Measurements from ENCODE around the gene PHLDB1. TPM values are rescaled to one million over a fixed set of nuclear protein-coding genes. Genes with fewer than 3 reads are reported as not detected.

The PHLDB1 gene
- total and polyA plus RNA-seq, 2 donors (not counting 3 experiments of a cell fraction or from before 2014, with no cell fraction given): 99.7 to 183 TPM

DNA sequence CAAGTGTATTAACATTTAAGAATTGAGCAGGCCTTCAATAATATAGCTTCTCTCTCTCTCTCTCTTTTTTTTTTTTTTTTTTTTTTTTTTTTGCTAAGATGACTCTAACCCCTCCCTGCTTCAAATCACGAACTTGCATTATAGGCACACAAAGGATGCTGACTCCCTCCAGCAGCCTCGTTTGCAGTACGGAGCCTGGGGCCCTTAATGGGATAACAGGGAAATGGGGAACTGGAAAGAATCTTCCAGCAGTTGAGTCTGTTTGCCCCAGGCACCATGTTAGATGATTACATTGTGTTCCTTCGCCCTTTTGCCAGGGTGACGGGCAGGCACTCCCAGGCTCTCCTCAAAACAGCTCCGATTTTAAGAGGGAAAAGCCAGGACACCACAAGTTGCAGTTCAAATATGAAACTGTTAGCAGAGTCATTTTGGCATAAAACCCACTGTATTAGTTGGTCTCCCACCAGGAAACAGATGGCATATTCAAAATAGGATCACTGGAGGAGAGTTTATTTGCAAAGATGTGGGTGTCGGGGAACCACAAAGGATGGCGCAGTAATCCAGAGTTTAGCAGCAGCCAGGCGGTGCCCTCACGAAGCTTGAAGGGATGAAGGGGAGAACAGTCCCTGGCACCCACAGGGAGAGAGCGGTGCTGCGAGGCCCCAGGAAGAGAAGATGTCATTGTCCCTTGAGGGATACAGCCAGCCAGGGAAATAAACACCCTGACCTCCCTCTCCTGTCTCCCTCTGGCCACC is 98.6 kb downstream of the PHLDB1 start:
- dilution Hi-C loops (cut with MboI; ENCODE audit: extremely low pct_ligation_motif_present, low sequenced_read_pairs): no loop called here
- Histone ChIP-seq H2AFZ (ENCODE audit: low read depth, low read length) (no peak overlapping the region), H3K9me3 (replicated peaks; ENCODE audit: control insufficient read depth, insufficient read depth, low read length) (no peaks in the 10 kb centered on the region), H4K20me1 (replicated peaks; ENCODE audit: control insufficient read depth, extremely low read depth, insufficient read depth, low read length) (no peaks in the 10 kb centered on the region), H3K9me1 (replicated peaks; ENCODE audit: control insufficient read depth, extremely low read depth, insufficient read depth, low read length) (no peaks in the 10 kb centered on the region), H3K27ac (ENCODE audit: insufficient read depth, low read depth, low read length) (no peak overlapping the region), H3K4me3 (replicated peaks in 1 of 3; ENCODE audit: insufficient read depth in 1 of 3, low read depth in 1 of 3, low read length in 3 of 3) (no peak overlapping the region), H3K4me2 (ENCODE audit: insufficient read depth, low read length) (no peak overlapping the region), H3K36me3 (ENCODE audit: control insufficient read depth in 2 of 2, extremely low read depth in 1 of 2, insufficient read depth in 2 of 2, low read length in 2 of 2) (no peaks in the 10 kb centered on the region), H3K79me2 (ENCODE audit: control insufficient read depth, insufficient read depth, low read length) (no peaks in the 10 kb centered on the region), H3K27me3 (ENCODE audit: control insufficient read depth in 2 of 2, insufficient read depth in 2 of 2, low read length in 2 of 2) (peaks cover 3 to 5% of the 10 kb centered on the region in 2 experiments), H3K9ac (replicated peaks; ENCODE audit: extremely low read depth, insufficient read depth, low read length) (no peak overlapping the region), H3K4me1 (ENCODE audit: control insufficient read depth, extremely low read depth, insufficient read depth, low read length) (no peaks in the 10 kb centered on the region)
- ChIA-PET CTCF (interaction anchor here (1.3 kb wide), 1 partner anchor 16 kb away, joined by 4 read pairs; no protein-coding TSS in a partner anchor), POLR2A (no interaction called here)
- TF ChIP-seq GATA2 (IDR thresholded peaks at IDR 0.05; ENCODE audit: insufficient read depth, insufficient read length, low read depth, low read length) (no peak), MYC (IDR thresholded peaks at IDR 0.05; ENCODE audit: low read depth, low read length) (no peak), POLR2A (IDR thresholded peaks at IDR 0.05; ENCODE audit: low read depth, low read length) (no peak), FOS (IDR thresholded peaks at IDR 0.05; ENCODE audit: borderline replicate concordance, insufficient read depth, low read length) (no peak), EZH2 (IDR thresholded peaks at IDR 0.05; ENCODE audit: borderline replicate concordance, low read depth, low read length, severe bottlenecking) (no peak), JUN (IDR thresholded peaks at IDR 0.05; ENCODE audit: borderline replicate concordance, insufficient read depth, insufficient read length, low read depth) (no peak), POLR2AphosphoS5 (IDR thresholded peaks at IDR 0.05; ENCODE audit: insufficient read depth, low read depth, low read length) (no peak)
- TF ChIP-seq, protein P1, sequence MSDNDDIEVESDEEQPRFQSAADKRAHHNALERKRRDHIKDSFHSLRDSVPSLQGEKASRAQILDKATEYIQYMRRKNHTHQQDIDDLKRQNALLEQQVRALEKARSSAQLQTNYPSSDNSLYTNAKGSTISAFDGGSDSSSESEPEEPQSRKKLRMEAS (IDR thresholded peaks at IDR 0.05; ENCODE audit: insufficient read depth, insufficient read length): no peak
- TF ChIP-seq, protein P2, sequence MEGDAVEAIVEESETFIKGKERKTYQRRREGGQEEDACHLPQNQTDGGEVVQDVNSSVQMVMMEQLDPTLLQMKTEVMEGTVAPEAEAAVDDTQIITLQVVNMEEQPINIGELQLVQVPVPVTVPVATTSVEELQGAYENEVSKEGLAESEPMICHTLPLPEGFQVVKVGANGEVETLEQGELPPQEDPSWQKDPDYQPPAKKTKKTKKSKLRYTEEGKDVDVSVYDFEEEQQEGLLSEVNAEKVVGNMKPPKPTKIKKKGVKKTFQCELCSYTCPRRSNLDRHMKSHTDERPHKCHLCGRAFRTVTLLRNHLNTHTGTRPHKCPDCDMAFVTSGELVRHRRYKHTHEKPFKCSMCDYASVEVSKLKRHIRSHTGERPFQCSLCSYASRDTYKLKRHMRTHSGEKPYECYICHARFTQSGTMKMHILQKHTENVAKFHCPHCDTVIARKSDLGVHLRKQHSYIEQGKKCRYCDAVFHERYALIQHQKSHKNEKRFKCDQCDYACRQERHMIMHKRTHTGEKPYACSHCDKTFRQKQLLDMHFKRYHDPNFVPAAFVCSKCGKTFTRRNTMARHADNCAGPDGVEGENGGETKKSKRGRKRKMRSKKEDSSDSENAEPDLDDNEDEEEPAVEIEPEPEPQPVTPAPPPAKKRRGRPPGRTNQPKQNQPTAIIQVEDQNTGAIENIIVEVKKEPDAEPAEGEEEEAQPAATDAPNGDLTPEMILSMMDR (IDR thresholded peaks at IDR 0.05; ENCODE audit: extremely low read depth in 1 of 2, insufficient read depth in 1 of 2, low read depth in 1 of 2, low read length in 2 of 2): no peak
- FAIRE-seq: no peak
- no TSS peak for BruUV-seq (replicated peaks)
- no peak for DNase-seq (ENCODE audit: low read depth, low spot score)
- intact Hi-C loops (cut with micrococcal nuclease): no loop called here
